ENCODE results near the gene TRIM4.

DNA sequence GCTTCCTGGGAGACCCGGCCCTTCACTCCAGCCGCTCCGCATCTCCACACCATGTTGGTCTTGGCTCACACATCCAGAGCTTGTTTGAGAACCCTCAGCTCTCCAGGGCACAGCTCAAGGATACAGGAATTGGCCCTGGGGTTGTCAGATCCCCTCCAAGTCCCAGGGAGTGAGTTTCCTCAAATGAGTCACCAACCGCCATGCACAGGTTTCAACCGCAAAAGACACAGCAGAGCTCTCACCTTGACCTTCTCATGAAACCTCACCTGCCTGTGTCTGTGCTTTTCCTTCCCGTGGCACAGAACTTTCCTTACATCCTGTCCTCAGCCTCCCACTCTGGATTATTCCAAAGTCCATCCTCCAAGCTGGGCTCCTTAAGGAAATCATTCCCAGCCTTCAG, 35.9 kb upstream of the TRIM4 start:
- TF ChIP-seq, protein P1, sequence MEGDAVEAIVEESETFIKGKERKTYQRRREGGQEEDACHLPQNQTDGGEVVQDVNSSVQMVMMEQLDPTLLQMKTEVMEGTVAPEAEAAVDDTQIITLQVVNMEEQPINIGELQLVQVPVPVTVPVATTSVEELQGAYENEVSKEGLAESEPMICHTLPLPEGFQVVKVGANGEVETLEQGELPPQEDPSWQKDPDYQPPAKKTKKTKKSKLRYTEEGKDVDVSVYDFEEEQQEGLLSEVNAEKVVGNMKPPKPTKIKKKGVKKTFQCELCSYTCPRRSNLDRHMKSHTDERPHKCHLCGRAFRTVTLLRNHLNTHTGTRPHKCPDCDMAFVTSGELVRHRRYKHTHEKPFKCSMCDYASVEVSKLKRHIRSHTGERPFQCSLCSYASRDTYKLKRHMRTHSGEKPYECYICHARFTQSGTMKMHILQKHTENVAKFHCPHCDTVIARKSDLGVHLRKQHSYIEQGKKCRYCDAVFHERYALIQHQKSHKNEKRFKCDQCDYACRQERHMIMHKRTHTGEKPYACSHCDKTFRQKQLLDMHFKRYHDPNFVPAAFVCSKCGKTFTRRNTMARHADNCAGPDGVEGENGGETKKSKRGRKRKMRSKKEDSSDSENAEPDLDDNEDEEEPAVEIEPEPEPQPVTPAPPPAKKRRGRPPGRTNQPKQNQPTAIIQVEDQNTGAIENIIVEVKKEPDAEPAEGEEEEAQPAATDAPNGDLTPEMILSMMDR (IDR thresholded peaks at IDR 0.05; ENCODE audit: low read depth, low read length) = no peak
- no peak for TF ChIP-seq MYC (IDR thresholded peaks at IDR 0.05; ENCODE audit: low read depth, low read length)
